ENCODE measurements around the gene TNFSF8. TPM values are rescaled to one million over a fixed set of nuclear protein-coding genes. Genes with fewer than 3 reads are reported as not detected.

Gene TNFSF8
- total and polyA plus RNA-seq, 2 of the 4 experiments (the other 2 are of a cell fraction): not detected

DNA sequence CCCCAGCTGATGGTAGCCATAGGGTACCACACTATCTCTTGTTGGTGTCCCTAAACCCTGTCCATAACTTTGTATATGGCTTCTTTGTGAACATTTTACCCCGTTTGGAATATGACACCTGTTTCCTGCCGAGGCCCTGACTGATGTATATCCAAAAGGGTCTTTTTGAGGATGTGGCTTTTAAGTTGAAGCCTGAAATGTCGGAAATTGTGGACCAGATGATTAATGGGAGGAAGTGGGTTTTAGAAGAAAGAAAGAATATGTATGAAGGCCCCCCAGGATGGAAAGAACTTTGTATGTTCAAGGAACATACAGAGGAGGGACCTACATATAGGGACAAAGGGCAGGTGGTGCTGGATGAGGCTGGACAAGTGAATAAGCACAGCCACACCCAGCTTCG is 16.7 kb upstream of the TNFSF8 start:
- H2BK120ac ChIP-seq (ENCODE audit: low read depth, low read length): no peak overlapping the region
- H3K4ac ChIP-seq (ENCODE audit: low read depth, low read length): no peak overlapping the region
- H3K4me3 ChIP-seq (ENCODE audit: insufficient read depth, low read depth, low read length): no peak overlapping the region
- no peaks in the 10 kb centered on the region for H3K9me1 ChIP-seq (ENCODE audit: insufficient read depth, low read length)
- dilution Hi-C loops (cut with HindIII; ENCODE audit: low sequenced_read_pairs, unreplicated experiment) (no loop called here), intact Hi-C loops (cut with micrococcal nuclease) (no loop called here), in situ Hi-C loops (cut with MboI; ENCODE audit: low sequenced_read_pairs) (no loop called here)
- WGBS, 2 experiments (ENCODE audit: extremely low coverage in 2 of 2, insufficient read length in 1 of 2): 100% methylated on average over 1 of the region's 4 CpGs
- no peaks in the 10 kb centered on the region for H3K79me1 ChIP-seq (ENCODE audit: low read depth in 1 of 2, low read length in 2 of 2)
- no peak overlapping the region for H2AK5ac ChIP-seq (ENCODE audit: low read depth, low read length)
- no peak overlapping the region for H3K14ac ChIP-seq (replicated peaks; ENCODE audit: low read depth, low read length)
- no peak overlapping the region for H3K4me2 ChIP-seq (ENCODE audit: low read depth, low read length)
- no peak overlapping the region for H3K23ac ChIP-seq (ENCODE audit: low read depth, low read length)
- no peak overlapping the region for H4K8ac ChIP-seq (ENCODE audit: low read depth in 2 of 2, low read length in 2 of 2)
- no peaks in the 10 kb centered on the region for H4K20me1 ChIP-seq (ENCODE audit: insufficient read depth, low read length)
- H3K56ac ChIP-seq (ENCODE audit: extremely low read depth, insufficient read depth, low read length): no peak overlapping the region
- ChIA-PET POLR2A (ENCODE audit: unreplicated experiment) (no interaction called here), CTCF (no interaction called here)
- no peak overlapping the region for H2BK15ac ChIP-seq (ENCODE audit: low read depth, low read length)
- no peak overlapping the region for H2BK20ac ChIP-seq (ENCODE audit: low read depth, low read length)
- H4K5ac ChIP-seq (ENCODE audit: low read depth, low read length): no peak overlapping the region
- H3K36me3 ChIP-seq (ENCODE audit: control insufficient read depth, insufficient read depth, low read length): no peaks in the 10 kb centered on the region
- TF ChIP-seq POLR2A (IDR thresholded peaks at IDR 0.05; ENCODE audit: low read depth, low read length) (no peak), BHLHE40 (IDR thresholded peaks at IDR 0.05; ENCODE audit: low read depth, low read length) (no peak), SMC3 (IDR thresholded peaks at IDR 0.05; ENCODE audit: low read depth, low read length) (no peak), NFE2L2 (IDR thresholded peaks at IDR 0.05; ENCODE audit: low read depth, low read length) (no peak), RAD21 (IDR thresholded peaks at IDR 0.05; ENCODE audit: low read length) (no peak), FOS (IDR thresholded peaks at IDR 0.05; ENCODE audit: low read depth, low read length) (no peak), MAFK (IDR thresholded peaks at IDR 0.05; ENCODE audit: low read depth, low read length) (no peak), MXI1 (IDR thresholded peaks at IDR 0.05; ENCODE audit: borderline replicate concordance, low read depth, low read length) (no peak), RCOR1 (IDR thresholded peaks at IDR 0.05; ENCODE audit: insufficient replicate concordance, low read length) (no peak)
- TF ChIP-seq, protein P1, sequence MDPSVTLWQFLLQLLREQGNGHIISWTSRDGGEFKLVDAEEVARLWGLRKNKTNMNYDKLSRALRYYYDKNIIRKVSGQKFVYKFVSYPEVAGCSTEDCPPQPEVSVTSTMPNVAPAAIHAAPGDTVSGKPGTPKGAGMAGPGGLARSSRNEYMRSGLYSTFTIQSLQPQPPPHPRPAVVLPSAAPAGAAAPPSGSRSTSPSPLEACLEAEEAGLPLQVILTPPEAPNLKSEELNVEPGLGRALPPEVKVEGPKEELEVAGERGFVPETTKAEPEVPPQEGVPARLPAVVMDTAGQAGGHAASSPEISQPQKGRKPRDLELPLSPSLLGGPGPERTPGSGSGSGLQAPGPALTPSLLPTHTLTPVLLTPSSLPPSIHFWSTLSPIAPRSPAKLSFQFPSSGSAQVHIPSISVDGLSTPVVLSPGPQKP (IDR thresholded peaks at IDR 0.05; ENCODE audit: borderline replicate concordance, low read depth, low read length): no peak
- TF ChIP-seq, protein P2, sequence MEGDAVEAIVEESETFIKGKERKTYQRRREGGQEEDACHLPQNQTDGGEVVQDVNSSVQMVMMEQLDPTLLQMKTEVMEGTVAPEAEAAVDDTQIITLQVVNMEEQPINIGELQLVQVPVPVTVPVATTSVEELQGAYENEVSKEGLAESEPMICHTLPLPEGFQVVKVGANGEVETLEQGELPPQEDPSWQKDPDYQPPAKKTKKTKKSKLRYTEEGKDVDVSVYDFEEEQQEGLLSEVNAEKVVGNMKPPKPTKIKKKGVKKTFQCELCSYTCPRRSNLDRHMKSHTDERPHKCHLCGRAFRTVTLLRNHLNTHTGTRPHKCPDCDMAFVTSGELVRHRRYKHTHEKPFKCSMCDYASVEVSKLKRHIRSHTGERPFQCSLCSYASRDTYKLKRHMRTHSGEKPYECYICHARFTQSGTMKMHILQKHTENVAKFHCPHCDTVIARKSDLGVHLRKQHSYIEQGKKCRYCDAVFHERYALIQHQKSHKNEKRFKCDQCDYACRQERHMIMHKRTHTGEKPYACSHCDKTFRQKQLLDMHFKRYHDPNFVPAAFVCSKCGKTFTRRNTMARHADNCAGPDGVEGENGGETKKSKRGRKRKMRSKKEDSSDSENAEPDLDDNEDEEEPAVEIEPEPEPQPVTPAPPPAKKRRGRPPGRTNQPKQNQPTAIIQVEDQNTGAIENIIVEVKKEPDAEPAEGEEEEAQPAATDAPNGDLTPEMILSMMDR (conservative IDR thresholded peaks at IDR 0.05; ENCODE audit: low read depth, low read length): no peak
- no peak overlapping the region for H2AFZ ChIP-seq (replicated peaks; ENCODE audit: low read length, poor library complexity)
- H4K91ac ChIP-seq (ENCODE audit: insufficient read depth, low read depth, low read length): no peak overlapping the region
- H2BK5ac ChIP-seq (ENCODE audit: low read depth, low read length, poor library complexity, severe bottlenecking): no peak overlapping the region
- DNase-seq: no peak
- H3K27me3 ChIP-seq (ENCODE audit: control insufficient read depth, insufficient read depth, low read length): peaks cover 21% of the 10 kb centered on the region
- no peaks in the 10 kb centered on the region for H3K4me1 ChIP-seq (ENCODE audit: control insufficient read depth, insufficient read depth, low read length)
- no peak for ATAC-seq (ENCODE audit: low read depth)
- H3K18ac ChIP-seq (ENCODE audit: low read depth, low read length): no peak overlapping the region
- no peaks in the 10 kb centered on the region for H3K9me3 ChIP-seq (ENCODE audit: control insufficient read depth, insufficient read depth, low read length)
- no TSS peak for BruUV-seq (replicated peaks)
- no peak overlapping the region for H3K9ac ChIP-seq (ENCODE audit: low read depth, low read length)
- H2AK9ac ChIP-seq (replicated peaks; ENCODE audit: low read depth, low read length, poor library complexity): no peak overlapping the region
- H3K27ac ChIP-seq (ENCODE audit: insufficient read depth, low read length): no peak overlapping the region

Data from IMR-90 (cell line).